ENCODE results near the gene GCNA.

- no peak for TF ChIP-seq CTCF (IDR thresholded peaks at IDR 0.05)
- TF ChIP-seq POLR2A (IDR thresholded peaks at IDR 0.05): no peak
These were observed 555 bp upstream of the GCNA start for GRCh38 chrX:71577682-71578081.
